ENCODE results near the gene VIT.

The VIT gene

DNA sequence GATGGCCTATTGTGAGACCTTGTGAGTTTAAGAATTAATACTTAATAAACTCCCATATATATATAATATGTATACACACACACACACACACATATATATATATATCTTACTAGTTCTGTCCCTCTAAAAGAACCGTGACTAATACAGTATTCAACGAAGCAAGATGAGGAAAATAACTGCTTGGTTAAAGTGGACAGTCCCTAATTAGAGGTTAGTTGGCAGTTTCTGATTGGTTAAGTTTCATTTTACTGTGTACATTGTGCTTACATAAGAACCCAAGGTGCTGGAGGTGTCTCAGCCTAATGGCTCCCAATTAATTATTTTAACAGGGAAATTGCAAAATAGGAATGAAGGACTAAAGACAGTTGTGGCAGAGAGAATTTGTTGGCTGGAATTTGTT lies 137.7 kb downstream of the VIT start:
- peaks cover 3% of the 10 kb centered on the region for H3K9me3 Mint-ChIP-seq
- no peaks in the 10 kb centered on the region for H3K36me3 Mint-ChIP-seq (ENCODE audit: low read depth)
- TF ChIP-seq, protein P1, sequence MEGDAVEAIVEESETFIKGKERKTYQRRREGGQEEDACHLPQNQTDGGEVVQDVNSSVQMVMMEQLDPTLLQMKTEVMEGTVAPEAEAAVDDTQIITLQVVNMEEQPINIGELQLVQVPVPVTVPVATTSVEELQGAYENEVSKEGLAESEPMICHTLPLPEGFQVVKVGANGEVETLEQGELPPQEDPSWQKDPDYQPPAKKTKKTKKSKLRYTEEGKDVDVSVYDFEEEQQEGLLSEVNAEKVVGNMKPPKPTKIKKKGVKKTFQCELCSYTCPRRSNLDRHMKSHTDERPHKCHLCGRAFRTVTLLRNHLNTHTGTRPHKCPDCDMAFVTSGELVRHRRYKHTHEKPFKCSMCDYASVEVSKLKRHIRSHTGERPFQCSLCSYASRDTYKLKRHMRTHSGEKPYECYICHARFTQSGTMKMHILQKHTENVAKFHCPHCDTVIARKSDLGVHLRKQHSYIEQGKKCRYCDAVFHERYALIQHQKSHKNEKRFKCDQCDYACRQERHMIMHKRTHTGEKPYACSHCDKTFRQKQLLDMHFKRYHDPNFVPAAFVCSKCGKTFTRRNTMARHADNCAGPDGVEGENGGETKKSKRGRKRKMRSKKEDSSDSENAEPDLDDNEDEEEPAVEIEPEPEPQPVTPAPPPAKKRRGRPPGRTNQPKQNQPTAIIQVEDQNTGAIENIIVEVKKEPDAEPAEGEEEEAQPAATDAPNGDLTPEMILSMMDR (IDR thresholded peaks at IDR 0.05), result no peak
- no peak overlapping the region for H3K4me3 Mint-ChIP-seq
- no peak for DNase-seq
- H3K27me3 Mint-ChIP-seq (ENCODE audit: low read depth, poor library complexity), result peaks cover under 1% of the 10 kb centered on the region
- H3K27ac Mint-ChIP-seq, result no peak overlapping the region
- H3K4me1 Mint-ChIP-seq, result no peaks in the 10 kb centered on the region

DNA sequence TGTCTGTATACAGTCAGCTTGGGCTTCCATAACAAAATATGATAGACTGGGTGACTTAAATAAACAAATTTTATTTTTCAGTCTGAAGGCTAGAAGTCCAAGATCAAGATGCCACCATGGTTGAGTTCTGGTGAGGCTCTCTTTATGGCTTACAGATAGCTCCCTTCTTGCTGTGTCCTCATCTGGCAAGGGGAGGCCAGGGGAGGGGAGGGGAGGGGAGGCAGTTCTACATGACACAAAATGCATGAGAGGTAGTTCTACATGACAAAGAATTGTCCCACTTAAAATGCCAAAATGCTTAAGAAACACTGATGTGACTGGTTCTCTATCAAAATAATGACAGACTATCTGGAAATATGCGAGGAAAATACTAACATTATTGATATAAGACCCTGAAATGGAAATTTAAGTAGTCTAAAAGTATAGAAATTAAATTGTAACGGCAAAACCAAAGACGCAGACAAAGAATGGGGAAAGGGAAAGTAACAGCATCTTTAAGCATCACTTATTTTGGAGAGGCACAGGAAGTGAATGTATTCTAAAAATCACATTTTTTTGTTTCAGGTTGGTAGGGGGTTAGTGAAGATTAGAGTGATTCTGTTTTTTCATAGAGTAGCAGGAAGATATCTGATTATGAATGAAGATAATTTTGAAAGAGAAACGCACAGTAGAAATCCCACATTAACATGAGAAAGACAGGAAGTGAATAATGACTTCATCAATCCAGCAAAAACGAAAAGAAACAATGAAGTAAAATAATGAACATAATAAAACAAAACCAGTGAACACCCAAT lies 138.4 kb downstream of the VIT start:
- Mint-ChIP-seq H3K9me3 (peaks cover 3% of the 10 kb centered on the region), H3K4me3 (no peak overlapping the region), H3K27ac (no peak overlapping the region), H3K36me3 (ENCODE audit: low read depth) (no peaks in the 10 kb centered on the region), H3K4me1 (peaks cover under 1% of the 10 kb centered on the region), H3K27me3 (ENCODE audit: low read depth, poor library complexity) (no peaks in the 10 kb centered on the region)
- DNase-seq, result no peak
- TF ChIP-seq, protein P1 (IDR thresholded peaks at IDR 0.05), result no peak

DNA sequence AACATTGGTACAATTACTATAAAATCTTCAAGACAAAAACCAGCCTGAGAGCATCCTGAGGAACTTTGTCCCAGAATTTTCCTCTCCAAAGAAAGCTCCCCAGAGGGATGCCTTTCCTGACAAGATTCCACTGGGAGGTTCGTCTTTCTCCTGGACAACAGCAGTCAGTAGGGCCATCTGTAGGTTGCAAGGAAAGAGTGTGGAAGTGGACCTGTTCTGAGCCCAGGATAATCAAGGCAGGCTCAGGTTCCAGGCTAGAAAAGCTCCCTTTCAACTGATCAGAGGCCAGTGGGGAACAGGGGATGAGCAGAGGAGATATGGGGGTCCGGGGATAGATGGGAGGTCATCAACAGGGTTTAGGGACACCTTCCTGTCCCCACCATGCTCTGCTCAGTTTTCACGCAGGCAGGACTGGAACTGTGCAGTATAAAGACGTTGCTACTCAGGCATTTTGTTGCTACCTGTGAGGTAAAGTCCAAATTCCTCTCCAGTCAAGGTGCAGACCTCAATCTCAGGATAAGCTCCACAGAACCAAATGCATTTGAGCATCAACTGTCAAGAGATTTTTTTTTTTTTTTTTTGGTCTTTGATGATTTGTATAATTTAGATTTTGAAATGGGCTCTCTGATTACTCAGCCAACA lies 143.6 kb downstream of the VIT start:
- Mint-ChIP-seq H3K36me3 (ENCODE audit: low read depth) (no peaks in the 10 kb centered on the region), H3K4me1 (peaks cover 4% of the 10 kb centered on the region), H3K4me3 (no peak overlapping the region), H3K27me3 (ENCODE audit: low read depth, poor library complexity) (no peaks in the 10 kb centered on the region), H3K27ac (peak overlapping the region; percentile 84), H3K9me3 (no peaks in the 10 kb centered on the region)
- TF ChIP-seq, protein P1 (IDR thresholded peaks at IDR 0.05), result no peak
- DNase-seq, result no peak

DNA sequence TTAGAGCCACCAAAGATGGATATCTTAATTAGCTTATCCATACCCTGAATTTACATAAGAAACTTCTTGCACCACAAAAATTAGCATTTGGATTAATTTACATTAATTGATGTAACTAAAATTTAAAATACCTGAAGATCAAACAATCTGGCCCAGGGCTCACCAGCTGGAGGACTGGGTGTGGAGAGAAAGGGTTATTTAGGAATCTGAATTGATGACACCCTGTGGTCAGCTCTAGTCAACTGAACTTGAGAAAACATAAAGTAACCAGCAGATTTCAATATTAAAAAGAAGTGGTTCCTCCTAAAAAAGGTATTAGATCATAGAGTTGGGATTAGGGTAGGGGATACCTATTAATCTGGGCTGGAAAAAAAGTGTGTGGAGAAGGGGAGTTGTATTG lies 147.3 kb downstream of the VIT start:
- TF ChIP-seq, protein P1 (IDR thresholded peaks at IDR 0.05), result no peak
- no peak overlapping the region for H3K4me3 Mint-ChIP-seq
- no peaks in the 10 kb centered on the region for H3K27me3 Mint-ChIP-seq (ENCODE audit: low read depth, poor library complexity)
- peaks cover 4% of the 10 kb centered on the region for H3K4me1 Mint-ChIP-seq
- no peak for DNase-seq
- no peak overlapping the region for H3K27ac Mint-ChIP-seq
- H3K36me3 Mint-ChIP-seq (ENCODE audit: low read depth), result peaks cover 6% of the 10 kb centered on the region
- no peaks in the 10 kb centered on the region for H3K9me3 Mint-ChIP-seq

DNA sequence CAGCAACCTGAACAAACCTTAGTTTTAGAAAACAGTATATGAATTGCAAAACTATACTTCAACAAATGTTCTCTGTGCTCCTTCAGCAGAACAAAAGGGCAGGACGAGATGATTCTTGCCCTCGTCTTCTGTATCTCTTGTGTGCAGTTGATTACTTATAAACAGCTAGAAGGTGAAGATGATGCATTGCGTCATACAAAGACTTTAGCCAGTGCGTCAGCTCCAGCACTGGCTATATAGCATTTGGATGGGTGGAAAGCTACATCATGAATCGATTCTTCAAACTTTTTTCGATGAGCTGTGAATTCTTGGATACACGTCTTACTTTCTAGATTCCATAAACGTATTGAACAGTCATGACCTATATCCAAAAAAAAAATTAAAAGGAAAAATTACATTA lies 152.8 kb downstream of the VIT start:
- Mint-ChIP-seq H3K9me3 (no peaks in the 10 kb centered on the region), H3K4me1 (no peaks in the 10 kb centered on the region), H3K27me3 (ENCODE audit: low read depth, poor library complexity) (no peaks in the 10 kb centered on the region), H3K36me3 (ENCODE audit: low read depth) (peaks cover 34% of the 10 kb centered on the region), H3K4me3 (no peak overlapping the region), H3K27ac (no peak overlapping the region)
- no peak for DNase-seq
- TF ChIP-seq, protein P1 (IDR thresholded peaks at IDR 0.05), result no peak

All from nephron progenitor cell (in vitro differentiated cells).